HCT116 (cell line): ENCODE measurements around the gene TMED10.

Experiments used
- CEBPB ChIP-seq: IDR thresholded peaks from 2 replicates; pipeline ENCODE4 v1.6.1; 2012; ENCODE audit warnings: low read depth
- EZH2 ChIP-seq: fragments of 200-600 bp; sonication (generic); IDR thresholded peaks from 2 replicates; pipeline ENCODE4 v1.6.1; 2017; ENCODE audit warnings: antibody characterized with exemption, mixed run types
- EZH2phosphoT487 ChIP-seq: fragments of 200-600 bp; IDR thresholded peaks from 2 replicates; pipeline ENCODE4 v1.6.1; 2018; ENCODE audit warnings: antibody characterized with exemption, borderline replicate concordance
- POLR2A ChIP-seq: IDR thresholded peaks from 2 replicates; pipeline ENCODE4 v1.7.0; 2011; ENCODE audit warnings: borderline replicate concordance; ENCODE audit not compliant: insufficient read depth, insufficient read length; ENCODE audit errors: extremely low read depth
- RAD21 ChIP-seq: IDR thresholded peaks from 2 replicates; pipeline ENCODE4 v1.6.1; 2012; ENCODE audit warnings: low read depth, mild to moderate bottlenecking
- SP1 ChIP-seq: IDR thresholded peaks from 2 replicates; pipeline ENCODE4 v1.6.1; 2012; ENCODE audit warnings: low read depth
- SRF ChIP-seq: IDR thresholded peaks from 2 replicates; pipeline ENCODE4 v1.6.1; 2012; ENCODE audit warnings: low read depth
- TCF7L2 ChIP-seq: IDR thresholded peaks from 2 replicates; pipeline ENCODE4 v1.7.0; 2011; ENCODE audit warnings: borderline replicate concordance, inconsistent platforms; ENCODE audit not compliant: insufficient read depth, insufficient read length; ENCODE audit errors: extremely low read depth
- YY1 ChIP-seq: IDR thresholded peaks from 2 replicates; pipeline ENCODE4 v1.6.1; 2011; ENCODE audit warnings: low read length, low read depth, moderate library complexity, mild to moderate bottlenecking; ENCODE audit not compliant: insufficient replicate concordance; ENCODE audit errors: extremely low read depth
- TF ChIP-seq, protein P1 (sequence below), 3 experiments: fragments of 200-600 bp in 1 of 3; sonication (generic) in 1 of 3; IDR thresholded peaks in 2 of 3; conservative IDR thresholded peaks in 1 of 3; 2 replicates each; pipeline ENCODE4 v1.5.1; 2012 to 2017; ENCODE audit warnings: low read depth in 2 of 3, low read length in 2 of 3, antibody characterized with exemption in 1 of 3, borderline replicate concordance in 1 of 3, control low read depth in 1 of 3, mild to moderate bottlenecking in 1 of 3, mixed read lengths in 1 of 3, mixed run types in 1 of 3, moderate library complexity in 1 of 3; ENCODE audit not compliant: insufficient read depth in 1 of 3
- TF ChIP-seq, protein P2 (sequence below): IDR thresholded peaks from 2 replicates; pipeline ENCODE4 v1.6.1; 2012; ENCODE audit warnings: low read depth
- TF ChIP-seq, protein P3 (sequence below): IDR thresholded peaks from 2 replicates; pipeline ENCODE4 v1.6.1; 2011; ENCODE audit warnings: mild to moderate bottlenecking, low read length, moderate library complexity; ENCODE audit not compliant: insufficient replicate concordance; ENCODE audit errors: extremely low read depth

DNA sequence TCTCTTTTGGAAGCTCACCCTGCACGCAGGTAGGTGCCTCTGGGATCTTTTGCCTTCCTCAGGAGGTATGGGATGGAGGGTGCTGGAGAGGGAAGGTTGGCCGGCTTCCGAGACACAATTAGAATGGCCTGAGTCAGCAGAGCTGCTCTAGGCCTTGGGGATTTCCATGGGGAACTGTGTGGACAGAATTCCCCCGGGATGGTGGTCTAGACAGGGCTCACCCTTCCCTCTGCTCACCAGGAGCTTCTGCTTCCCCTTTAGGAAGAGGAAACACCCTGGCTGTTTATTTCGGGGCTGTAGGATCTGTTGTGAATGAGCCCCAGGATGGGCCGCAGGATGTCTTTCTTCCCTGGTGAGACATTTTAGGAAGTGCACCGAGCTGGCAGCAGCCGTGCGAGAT lies 43.7 kb upstream of the TMED10 start:
- TF ChIP-seq, protein P1, sequence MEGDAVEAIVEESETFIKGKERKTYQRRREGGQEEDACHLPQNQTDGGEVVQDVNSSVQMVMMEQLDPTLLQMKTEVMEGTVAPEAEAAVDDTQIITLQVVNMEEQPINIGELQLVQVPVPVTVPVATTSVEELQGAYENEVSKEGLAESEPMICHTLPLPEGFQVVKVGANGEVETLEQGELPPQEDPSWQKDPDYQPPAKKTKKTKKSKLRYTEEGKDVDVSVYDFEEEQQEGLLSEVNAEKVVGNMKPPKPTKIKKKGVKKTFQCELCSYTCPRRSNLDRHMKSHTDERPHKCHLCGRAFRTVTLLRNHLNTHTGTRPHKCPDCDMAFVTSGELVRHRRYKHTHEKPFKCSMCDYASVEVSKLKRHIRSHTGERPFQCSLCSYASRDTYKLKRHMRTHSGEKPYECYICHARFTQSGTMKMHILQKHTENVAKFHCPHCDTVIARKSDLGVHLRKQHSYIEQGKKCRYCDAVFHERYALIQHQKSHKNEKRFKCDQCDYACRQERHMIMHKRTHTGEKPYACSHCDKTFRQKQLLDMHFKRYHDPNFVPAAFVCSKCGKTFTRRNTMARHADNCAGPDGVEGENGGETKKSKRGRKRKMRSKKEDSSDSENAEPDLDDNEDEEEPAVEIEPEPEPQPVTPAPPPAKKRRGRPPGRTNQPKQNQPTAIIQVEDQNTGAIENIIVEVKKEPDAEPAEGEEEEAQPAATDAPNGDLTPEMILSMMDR (IDR thresholded peaks at IDR 0.05 in 2 of 3, conservative IDR thresholded peaks at IDR 0.05 in 1 of 3; ENCODE audit: borderline replicate concordance in 1 of 3, insufficient read depth in 1 of 3, low read depth in 2 of 3, low read length in 2 of 3): no peak
- TF ChIP-seq POLR2A (no peak), EZH2 (no peak), CEBPB (no peak), TCF7L2 (no peak), SRF (no peak), RAD21 (no peak), EZH2phosphoT487 (no peak), SP1 (no peak), YY1 (no peak)
- TF ChIP-seq, protein P2, sequence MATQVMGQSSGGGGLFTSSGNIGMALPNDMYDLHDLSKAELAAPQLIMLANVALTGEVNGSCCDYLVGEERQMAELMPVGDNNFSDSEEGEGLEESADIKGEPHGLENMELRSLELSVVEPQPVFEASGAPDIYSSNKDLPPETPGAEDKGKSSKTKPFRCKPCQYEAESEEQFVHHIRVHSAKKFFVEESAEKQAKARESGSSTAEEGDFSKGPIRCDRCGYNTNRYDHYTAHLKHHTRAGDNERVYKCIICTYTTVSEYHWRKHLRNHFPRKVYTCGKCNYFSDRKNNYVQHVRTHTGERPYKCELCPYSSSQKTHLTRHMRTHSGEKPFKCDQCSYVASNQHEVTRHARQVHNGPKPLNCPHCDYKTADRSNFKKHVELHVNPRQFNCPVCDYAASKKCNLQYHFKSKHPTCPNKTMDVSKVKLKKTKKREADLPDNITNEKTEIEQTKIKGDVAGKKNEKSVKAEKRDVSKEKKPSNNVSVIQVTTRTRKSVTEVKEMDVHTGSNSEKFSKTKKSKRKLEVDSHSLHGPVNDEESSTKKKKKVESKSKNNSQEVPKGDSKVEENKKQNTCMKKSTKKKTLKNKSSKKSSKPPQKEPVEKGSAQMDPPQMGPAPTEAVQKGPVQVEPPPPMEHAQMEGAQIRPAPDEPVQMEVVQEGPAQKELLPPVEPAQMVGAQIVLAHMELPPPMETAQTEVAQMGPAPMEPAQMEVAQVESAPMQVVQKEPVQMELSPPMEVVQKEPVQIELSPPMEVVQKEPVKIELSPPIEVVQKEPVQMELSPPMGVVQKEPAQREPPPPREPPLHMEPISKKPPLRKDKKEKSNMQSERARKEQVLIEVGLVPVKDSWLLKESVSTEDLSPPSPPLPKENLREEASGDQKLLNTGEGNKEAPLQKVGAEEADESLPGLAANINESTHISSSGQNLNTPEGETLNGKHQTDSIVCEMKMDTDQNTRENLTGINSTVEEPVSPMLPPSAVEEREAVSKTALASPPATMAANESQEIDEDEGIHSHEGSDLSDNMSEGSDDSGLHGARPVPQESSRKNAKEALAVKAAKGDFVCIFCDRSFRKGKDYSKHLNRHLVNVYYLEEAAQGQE: no peak
- TF ChIP-seq, protein P3, sequence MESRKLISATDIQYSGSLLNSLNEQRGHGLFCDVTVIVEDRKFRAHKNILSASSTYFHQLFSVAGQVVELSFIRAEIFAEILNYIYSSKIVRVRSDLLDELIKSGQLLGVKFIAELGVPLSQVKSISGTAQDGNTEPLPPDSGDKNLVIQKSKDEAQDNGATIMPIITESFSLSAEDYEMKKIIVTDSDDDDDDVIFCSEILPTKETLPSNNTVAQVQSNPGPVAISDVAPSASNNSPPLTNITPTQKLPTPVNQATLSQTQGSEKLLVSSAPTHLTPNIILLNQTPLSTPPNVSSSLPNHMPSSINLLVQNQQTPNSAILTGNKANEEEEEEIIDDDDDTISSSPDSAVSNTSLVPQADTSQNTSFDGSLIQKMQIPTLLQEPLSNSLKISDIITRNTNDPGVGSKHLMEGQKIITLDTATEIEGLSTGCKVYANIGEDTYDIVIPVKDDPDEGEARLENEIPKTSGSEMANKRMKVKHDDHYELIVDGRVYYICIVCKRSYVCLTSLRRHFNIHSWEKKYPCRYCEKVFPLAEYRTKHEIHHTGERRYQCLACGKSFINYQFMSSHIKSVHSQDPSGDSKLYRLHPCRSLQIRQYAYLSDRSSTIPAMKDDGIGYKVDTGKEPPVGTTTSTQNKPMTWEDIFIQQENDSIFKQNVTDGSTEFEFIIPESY: no peak
